CD4-positive, alpha-beta T cell treated with Interferon gamma for 1 hour (primary cell): ENCODE data around the gene DIP2C.
"Not testable (repeated sequence)": the region's sequence is repeated elsewhere in the genome, so short reads cannot be mapped to it uniquely, and the experiment has no call there.

Source experiments
- DNase-seq: peaks from one replicate; pipeline ENCODE4 v3.0.0-alpha.2; 2020

DIP2C gene

DNA sequence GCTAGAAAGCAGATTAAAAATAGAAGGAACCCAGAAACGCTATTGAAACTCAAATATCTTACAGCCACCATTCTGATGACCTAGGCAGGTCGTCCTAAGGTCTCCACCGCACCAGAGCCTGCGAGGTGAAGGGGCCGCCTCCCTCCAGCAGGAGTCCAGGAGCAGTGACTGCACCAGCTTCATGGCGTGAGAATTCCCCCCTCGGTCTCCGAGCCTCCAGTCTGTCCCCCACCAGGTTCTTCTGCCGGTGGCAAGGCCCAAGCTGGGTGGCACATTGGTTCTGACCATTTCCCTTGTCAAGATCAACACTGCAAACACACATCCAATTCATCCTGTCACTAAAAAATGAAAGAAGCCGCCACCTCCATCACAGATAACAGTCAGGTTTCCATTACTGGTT lies 98.7 kb downstream of the DIP2C start:
- no peak for DNase-seq

DNA sequence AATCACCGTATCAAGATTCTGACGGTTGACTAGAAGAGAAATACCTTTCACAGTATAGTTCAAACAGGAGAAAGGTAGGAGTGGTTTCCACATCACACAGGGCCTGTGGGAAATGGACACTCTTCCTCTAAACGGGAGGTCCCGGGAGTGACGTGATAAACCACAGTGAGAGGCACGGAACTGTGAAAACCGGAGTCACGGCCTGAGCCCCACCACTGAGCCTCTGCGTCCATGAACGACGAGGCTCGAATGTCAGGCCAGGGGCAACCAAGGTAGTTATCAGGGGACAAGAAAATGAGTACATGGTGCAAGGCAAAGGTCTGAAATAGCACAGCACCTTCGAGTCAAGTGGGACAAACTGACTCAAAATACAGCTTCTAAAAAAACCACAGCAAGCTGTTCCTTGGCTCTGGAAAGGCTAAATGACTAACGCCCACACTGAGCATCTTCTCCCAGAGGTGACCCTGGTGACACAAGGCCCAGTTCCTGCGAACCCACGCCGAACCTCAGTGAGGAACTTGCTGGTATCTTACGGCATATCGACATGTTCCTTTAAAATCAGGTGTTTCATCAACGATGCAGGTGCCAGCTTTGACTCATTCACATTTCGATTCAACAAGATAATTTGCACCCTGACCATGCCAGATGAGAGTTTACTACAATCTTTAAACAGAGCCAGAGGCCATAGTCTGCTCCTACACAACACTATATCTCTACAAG lies 99.3 kb downstream of the DIP2C start:
- no peak for DNase-seq

DNA sequence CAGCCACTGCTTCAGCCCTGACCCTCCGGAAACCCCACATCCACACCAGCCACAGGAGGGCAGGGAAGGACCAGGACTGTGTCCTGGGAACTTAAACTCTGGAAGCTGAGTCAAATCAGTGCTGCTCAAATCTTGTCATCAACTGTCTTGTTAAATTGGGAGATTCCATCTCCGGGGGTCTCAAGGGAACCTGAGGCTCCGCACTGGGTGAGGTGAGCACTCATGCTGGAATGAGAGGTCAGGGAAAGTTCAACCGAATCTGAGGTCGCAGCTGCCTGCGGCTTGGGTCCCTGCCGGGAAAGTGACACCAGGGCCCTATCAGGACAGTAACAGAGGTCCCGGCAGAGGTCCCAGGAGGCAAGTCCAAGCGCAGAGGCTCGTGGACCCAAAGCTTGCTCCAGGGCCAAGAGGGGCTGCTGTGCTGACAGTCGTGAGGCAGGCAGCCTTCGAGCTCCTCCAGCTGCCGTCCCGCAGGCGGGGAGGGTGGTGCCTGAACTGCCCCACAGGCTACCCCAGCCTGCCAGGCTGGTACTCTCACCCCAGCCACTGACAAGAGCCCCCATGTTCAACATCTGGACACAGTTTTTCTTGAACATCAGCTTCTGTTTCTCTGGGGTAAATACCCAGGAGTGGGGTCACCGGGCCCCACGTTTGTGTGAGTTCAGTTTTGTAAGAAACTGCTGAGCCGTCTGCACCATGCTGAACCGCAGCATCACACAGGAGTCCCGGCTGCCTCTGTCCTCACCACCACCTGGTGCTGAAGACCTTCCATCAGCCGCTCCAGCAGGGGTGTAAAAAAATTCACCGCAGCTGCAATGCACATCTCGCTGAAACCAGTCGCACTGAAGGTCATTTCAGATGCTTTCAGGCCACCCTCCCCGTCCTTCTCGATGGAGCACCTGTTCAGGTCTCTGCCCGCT lies 101.0 kb downstream of the DIP2C start:
- no peak for DNase-seq

DNA sequence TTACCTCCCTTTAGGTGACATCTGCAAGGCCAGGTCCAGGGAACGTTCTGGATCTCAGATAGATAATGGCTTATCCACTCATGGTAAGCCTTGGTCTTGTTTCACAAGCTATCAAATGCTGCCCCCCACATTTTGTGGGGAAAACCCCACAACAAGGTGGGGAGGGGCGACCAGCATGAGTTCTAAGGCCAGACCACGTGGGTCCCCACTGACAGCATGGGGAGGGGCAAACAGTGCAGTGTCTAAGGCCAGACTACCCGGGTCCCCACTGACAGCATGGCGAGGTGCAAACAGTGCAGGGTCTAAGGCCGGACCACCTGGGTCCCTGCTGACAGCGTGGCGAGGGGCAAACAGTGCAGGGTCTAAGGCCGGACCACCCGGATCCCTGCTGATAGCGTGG lies 102.8 kb downstream of the DIP2C start:
- no peak for DNase-seq

DNA sequence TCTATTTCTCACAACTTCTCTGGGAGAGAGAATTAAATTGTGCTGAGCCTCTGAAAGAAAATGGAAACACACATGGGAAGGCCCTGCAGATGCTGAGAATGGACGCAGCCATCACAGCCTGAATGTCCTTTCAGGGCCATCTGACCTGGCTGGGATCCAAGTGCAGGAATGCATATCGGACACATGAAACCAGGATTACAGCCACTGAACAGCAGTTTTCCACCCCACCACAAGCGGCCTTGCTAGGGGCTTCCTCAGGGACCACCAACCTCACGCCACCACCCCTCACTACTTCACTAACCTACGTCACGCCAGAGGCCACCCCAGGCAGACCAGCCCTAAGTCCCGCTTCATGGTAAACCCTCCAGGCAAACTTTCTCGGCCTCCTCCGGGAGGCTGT lies 103.3 kb downstream of the DIP2C start:
- no peak for DNase-seq

DNA sequence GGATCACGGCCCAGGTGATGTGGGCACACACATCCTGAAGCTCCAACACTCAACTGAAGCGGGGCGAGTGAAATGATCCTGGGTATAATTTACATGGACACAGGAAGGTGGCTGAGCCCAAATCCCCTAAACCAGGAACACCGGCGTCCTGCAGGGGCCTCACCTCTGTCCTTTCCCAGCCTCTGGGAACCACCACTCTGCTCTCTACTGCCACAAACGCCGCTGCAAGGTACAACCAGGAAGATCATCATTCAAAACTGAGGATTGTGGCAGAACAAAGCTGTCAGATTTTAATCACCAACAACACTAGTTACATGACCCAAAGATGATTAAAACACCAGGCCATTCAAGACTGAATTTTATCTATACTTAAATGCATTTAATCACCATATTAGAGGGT lies 104.0 kb downstream of the DIP2C start:
- no peak for DNase-seq

DNA sequence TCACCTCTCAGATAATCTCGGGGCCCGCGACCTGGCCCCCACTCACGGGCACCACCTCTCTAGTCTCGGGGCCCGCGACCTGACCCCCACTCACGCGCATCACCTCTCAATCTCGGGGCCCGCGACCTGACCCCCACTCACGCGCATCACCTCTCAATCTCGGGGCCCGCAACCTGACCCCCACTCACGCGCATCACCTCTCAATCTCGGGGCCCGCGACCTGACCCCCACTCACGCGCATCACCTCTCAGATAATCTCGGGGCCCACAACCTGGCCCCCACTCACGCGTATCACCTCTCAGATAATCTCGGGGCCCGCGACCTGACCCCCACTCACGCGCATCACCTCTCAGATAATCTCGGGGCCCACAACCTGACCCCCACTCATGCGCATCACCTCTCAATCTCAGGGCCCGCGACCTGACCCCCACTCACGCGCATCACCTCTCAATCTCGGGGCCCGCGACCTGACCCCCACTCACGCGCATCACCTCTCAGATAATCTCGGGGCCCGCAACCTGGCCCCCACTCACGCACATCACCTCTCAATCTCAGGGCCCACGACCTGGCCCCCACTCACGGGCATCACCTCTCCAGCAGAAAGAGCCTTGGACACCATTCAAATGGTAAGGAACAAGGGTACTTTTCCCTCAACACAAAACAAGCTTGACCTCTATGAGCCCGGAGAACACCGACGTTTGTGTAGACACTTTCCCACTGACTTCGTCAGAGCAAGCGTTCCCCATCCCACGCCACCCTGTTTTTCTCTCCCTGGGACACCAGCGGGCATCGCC lies 104.8 kb downstream of the DIP2C start:
- not testable (repeated sequence) for DNase-seq

DNA sequence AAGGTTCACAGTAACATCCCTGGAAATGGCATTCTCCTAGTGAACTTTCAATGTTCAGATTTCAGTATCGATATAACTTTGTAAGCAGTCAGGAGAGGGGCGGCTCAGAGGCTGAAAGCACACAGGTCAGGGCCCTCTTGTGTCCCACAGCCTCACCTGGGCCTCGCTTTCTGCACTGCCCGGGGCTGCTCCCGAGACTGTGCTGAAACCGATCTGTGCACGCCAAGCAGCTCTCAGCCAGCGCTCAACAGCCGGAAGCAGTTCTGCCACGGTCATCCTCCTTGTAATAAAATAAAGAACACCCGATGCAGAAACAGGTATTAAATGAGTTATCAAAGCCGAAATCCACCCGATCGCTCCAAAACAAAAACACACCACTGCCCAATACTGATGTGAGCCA lies 106.0 kb downstream of the DIP2C start:
- no peak for DNase-seq

DNA sequence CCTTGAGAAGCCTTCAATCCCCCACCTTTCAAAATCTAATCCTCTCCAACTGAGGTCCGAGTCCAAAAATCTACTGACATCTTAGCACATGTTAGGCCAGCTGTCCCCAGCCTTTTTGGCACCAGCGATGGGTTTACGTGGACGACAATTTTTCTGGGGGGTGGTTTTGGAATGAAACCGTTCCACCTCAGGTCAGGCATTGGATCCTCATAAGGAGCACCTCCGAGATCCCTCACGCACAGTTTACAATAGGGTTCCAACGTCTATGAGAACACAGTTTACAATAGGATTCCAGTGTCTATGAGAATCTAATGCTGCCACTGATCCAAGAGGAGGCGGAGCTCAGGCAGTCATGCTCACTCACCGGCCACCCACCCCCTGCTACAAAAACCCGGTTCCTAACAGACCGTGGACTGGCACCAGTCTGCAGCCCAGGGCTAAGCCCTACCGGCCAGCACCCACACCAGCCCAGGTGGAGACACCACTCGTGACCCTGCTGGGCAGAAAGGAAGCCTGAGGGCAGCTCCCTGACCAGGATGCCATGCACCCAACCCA lies 107.6 kb downstream of the DIP2C start:
- DNase-seq: no peak

DNA sequence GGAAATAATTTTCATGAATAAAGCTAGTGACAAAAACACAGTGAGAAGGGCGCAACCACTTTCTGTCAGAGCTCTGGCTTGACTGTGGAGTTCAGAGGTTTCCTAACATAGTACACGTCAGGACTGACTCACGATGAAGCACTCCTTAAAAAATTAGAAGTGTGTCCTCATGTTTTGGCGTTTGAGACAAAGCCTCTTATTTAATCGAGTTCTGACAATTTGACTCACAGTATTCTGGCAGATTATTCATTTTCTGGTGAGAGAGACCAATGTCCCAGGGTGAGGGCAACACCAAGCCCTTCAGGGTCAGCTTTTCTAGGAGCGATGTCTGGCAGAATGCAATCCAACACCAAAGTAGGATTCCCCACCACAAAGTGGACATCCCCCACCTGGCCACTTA lies 108.7 kb downstream of the DIP2C start:
- no peak for DNase-seq

DNA sequence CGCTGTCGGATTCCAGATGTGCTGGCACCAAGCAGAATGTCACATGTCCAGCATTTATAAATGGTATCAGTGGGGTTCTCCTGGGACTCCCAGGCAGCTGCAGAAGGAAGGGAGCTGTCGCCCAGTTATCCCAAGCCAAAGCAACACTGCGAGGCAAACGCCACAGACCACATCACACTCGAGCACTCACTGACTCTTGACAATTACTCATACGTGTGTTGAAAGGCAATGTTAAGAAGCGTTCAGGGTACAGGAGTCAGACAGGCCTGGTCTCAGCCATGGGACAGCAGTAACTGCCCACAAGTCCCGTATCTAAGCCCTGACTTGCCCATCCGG lies 113.4 kb downstream of the DIP2C start:
- no peak for DNase-seq

DNA sequence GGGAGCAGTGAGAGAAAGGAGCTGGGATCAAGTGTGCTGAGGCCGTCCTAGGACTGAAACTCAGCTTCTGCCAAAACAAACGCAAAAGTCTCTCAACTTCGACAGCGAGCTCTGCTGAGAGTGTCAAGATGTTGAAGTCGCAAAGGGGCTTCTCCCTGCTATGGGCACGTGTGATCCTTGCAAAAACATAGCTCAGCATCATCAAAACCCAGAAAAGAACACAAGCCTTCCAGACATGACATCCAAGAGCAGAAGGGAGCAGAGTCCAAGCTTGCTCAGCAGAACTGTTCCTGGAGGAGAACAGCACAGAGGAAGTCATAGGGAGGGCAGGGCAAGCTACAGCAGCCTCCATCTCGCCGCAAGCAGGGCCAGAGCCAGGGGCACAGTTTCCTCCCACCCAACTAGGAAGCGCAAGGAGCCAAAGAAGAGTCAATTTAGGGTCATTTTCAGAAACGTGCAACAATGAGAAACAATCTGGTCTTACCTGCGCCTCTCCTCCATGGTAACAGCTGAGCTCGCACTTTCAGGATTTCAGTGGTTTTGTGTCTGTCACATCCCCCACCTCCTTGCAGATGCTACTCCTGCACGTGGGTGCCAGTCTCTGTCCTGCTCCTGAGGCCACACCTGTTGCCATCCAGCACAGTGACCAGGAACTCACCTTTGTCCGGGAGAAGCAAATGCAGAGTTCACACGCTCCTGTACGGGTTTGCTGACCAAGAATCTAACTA lies 113.9 kb downstream of the DIP2C start:
- no peak for DNase-seq

DNA sequence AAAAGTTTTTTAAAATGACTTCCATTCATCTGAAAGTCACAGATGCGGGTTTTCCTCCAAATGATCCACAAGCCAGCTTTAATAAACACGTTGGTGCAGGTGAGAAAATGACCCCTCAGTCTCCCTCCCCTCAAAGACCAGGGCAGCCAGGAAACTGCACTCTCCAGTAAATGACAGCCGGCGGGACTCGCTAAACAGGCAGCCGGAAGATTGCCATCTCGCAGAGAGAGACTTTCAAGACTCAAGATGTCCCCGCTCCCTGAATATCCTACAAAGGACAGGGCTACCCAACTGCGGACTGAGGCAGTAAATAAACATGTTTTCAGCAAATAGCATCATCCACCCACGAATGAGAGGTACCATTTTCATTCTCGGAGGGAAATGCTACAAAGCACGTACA lies 116.8 kb downstream of the DIP2C start:
- no peak for DNase-seq

DNA sequence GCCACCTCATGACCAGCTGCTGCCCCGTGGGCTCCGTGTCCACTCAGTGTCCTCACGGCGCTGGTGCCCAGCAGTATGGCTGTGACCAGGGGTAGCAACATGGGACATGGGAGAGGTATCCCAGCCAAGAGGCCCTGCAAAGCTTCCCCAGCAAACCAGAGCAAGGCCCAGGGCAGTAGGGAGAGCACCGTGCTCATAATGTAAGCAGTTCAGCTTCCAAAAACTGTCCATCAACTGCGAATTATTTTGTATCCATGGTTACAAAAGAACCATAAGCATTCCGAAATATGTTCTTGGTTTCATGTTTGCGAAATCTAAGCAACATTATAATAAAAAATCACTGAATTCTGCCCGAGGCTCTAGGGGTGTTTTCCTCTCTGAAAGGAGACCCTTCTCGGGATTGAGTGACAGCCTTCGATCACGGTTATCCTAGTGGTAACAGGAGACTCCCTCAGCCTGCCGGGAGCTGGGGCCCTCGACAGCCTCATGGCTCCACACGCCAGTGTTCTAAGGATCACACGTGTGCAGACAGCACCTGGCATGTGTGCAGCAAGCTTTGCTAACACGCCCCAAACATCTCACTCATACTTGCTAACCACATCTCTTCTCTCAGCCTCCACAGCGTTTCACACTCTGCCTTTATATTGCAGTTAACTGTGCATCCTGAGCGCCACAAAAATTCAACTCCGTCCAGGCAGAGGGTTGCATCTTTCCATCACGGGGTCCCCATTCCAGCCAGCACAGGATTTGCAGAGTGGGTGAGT lies 117.6 kb downstream of the DIP2C start:
- no peak for DNase-seq

DNA sequence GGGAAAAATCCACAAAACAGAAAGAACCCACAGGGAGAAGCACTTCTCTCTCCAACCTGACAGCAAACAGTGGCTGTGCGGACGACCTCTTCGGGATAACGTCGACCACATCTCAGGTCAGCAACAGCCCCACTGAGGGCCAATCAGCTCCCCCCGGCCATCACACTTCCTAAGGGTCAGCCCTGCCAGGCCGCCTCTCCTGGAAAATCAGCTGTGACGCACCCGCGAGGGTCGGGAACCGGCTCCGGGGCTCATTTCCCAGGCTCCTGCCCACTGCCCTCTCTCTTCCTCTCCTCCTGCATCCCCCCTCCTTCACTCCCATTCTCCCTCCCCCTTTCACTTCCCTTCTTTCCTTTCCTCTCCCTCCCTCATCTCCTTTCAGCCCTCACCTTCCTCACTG lies 118.3 kb downstream of the DIP2C start:
- DNase-seq: no peak

DNA sequence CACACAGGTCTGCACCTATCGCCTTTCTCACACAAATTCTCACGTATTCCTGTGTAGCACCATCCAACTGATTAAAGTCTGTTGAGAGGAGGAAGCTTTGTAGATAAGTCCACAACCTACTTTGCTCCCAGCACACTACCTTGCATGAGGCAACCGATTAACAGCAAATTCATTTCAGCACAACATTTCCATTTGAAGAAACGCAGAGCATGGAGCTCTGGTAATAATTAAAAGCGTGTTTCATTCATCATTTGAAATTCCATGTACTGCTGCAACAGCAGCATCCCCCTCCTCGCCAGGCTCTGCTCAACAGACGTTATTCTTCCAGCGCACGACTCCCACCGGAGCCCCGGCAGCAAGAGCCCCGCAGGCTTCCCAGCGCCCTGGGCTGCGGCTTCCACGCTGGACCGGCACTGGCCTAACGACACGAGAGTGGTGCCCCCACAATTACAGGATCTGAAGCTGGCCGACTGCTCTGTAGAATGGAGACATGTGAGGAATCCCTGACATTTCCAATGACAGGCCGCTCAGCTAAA lies 118.8 kb downstream of the DIP2C start:
- DNase-seq: no peak

DNA sequence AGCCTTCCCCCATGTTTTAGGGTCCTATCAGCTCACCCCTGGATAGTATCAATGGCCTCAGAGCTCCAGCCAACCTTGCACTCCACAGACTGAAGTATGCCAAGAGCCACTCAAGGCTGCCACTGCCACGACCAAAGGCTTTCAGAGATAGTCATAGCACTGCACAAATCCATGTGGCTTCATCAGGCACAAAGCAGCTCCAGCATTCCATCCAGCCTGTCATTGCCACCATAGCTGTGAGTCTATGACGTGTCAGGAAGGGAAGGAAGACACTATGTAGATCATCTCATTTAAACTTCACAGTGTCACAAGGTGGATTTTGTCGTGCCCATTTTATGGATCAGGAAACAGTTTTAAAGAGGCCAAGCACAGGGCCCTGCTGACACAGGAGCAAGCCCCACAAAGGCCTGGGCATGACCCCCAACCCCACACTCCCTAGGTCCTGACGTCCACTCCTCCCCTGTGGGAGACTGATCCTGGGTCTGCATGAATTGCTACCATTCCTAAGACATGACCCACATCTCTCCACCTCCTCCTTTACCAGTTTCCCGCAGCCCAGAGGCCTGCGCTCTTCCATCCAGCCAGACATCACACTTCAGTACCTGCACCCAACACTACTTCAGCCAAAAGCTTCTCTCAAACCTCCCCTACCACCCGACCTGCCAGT lies 119.4 kb downstream of the DIP2C start:
- DNase-seq: no peak

DNA sequence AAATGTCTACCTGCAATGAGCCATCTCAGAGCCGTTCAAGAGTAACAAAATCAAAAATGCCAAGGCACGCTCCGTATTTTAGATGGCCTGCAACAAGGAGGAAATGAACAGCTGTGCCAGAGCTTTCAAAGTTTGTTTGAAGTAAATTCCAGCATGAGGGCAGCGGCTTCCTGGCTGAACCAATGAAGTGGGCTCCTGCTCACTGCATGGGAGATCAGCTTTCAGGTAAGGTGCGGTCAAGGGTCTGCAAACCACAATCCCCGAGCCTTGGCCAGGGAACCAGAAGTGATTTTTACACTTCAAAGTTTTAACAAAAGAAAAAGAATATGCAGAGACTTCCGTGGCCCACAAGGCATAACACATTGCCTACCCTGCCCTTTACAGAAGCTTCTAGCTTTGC lies 120.6 kb downstream of the DIP2C start:
- no peak for DNase-seq

DNA sequence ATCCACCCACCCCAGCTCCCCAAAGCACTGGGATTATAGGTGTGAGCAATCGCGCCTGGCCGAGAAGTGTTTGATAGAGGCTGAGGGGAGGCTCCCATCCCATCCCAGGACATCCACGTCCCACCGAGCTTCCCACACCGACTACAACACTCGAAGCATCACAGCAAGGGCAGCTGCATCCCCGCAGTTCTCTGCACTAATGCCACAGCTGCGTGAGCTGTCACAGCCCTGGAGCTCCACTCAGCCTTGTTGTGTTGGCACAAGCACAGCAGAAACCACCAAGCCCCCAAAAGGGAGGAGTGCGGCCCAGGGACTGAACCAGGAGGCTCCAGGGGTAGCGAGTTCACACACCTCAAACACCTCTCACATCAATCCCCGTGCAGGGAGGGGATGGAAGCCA lies 121.6 kb downstream of the DIP2C start:
- DNase-seq: no peak

DNA sequence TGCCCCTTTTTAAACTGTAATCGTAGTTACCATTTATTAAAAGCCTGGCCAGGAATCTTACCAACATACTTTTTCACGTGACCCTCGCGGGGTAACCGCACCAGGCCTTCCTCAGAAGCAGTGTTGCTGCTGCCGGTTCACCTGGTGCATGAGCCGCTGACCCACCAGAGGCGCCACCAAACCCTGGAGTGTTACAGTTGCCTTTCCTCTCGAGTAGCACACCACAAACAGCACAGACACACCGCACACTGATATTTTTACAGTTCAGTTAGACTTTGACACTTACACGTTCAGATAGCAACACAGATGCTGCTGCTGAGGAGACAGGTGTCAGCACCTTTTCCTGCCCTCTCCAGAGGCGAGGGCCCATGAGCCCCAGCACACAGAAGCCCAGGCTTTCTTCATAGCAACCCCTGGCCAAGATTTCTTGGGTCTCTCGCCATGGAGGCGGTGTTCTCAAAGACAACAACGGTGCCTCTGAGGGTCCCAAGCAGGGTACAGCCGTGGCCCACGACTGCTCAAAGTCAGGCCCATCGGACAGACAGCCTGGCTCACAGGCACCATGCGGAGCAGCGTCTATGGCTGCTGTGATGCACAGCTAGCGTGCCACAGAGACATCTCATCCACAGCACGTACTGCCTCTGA lies 123.1 kb downstream of the DIP2C start:
- no peak for DNase-seq

DNA sequence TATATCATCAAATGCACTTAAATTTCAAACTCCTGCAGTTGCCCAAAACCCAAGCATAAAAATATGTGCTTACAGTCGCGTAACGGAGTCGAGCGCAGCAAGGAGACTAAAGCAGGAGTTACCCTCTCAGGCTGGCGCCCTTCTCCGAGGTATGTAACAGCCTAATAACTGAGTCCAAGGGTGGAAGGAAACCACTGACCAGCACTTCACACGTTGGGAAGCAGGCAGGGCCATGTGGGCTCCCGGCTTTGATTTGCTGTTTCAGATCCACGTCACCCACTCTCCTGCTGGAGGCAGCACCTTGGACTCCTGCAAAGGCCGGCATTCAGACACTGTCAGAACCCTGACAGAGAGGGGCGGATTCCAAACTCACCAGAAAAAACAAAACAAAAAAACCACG lies 123.8 kb downstream of the DIP2C start:
- DNase-seq: no peak
